T47D (cell line): ENCODE measurements around the gene ZCRB1.

Experiments
- DNase-seq, 2 experiments: peaks; one replicate each; pipeline versions ENCODE4 v3.0.0 to v3.0.0-alpha.2; 2011 to 2012; ENCODE audit warnings: low read depth in 1 of 2, low spot score in 1 of 2
- JUND ChIP-seq: IDR thresholded peaks from 2 replicates; pipeline ENCODE4 v1.6.1; 2012; ENCODE audit warnings: low read depth
- in situ Hi-C: cut with HindIII; loops from 2 replicates; pipeline ENCODE4 v1.10.0; 2016; ENCODE audit warnings: low sequenced_read_pairs, low pct_unique_long_range_greater_than_20kb

The ZCRB1 gene

GRCh38 chr12:42315108-42315507, 10.8 kb downstream of the ZCRB1 start:
- in situ Hi-C loops: no loop called here
- DNase-seq: no peak
- no peak for TF ChIP-seq JUND

GRCh38 chr12:42309996-42310395, 15.9 kb downstream of the ZCRB1 start:
- TF ChIP-seq JUND: no peak
- in situ Hi-C loops: no loop called here
- DNase-seq: no peak

GRCh38 chr12:42308390-42308789, 17.5 kb downstream of the ZCRB1 start:
- no peak for TF ChIP-seq JUND
- in situ Hi-C loops: no loop called here
- no peak for DNase-seq

- in situ Hi-C loops: no loop called here
- no peak for TF ChIP-seq JUND
- no peak for DNase-seq
Observed at GRCh38 chr12:42306297-42306696, 19.6 kb downstream of the ZCRB1 start.

GRCh38 chr12:42299392-42300308, 26.2 kb downstream of the ZCRB1 start:
- in situ Hi-C loops: no loop called here
- no peak for DNase-seq
- TF ChIP-seq JUND: no peak

- no peak for DNase-seq
- no peak for TF ChIP-seq JUND
- in situ Hi-C loops: no loop called here
Observed at GRCh38 chr12:42298887-42299286, 27.0 kb downstream of the ZCRB1 start.

- peak in 1 of 2 experiments; percentile 72 for DNase-seq
- no peak for TF ChIP-seq JUND
- in situ Hi-C loops: no loop called here
Observed at GRCh38 chr12:42296503-42297109, 29.3 kb downstream of the ZCRB1 start.

GRCh38 chr12:42291680-42292079, 34.2 kb downstream of the ZCRB1 start:
- DNase-seq: no peak
- in situ Hi-C loops: no loop called here
- TF ChIP-seq JUND: no peak

- in situ Hi-C loops: no loop called here
- TF ChIP-seq JUND: no peak
- DNase-seq: no peak
Observed at GRCh38 chr12:42288544-42288943, 37.4 kb downstream of the ZCRB1 start.

GRCh38 chr12:42286741-42287140, 39.2 kb downstream of the ZCRB1 start:
- TF ChIP-seq JUND: no peak
- in situ Hi-C loops: no loop called here
- DNase-seq: no peak

GRCh38 chr12:42285431-42285830, 40.5 kb downstream of the ZCRB1 start:
- TF ChIP-seq JUND: no peak
- in situ Hi-C loops: no loop called here
- no peak for DNase-seq

- DNase-seq: no peak
- in situ Hi-C loops: no loop called here
- no peak for TF ChIP-seq JUND
Observed at GRCh38 chr12:42284876-42285275, 41.0 kb downstream of the ZCRB1 start.

- in situ Hi-C loops: no loop called here
- DNase-seq: no peak
- no peak for TF ChIP-seq JUND
Observed at GRCh38 chr12:42284157-42284556, 41.7 kb downstream of the ZCRB1 start.
